Measurements from ENCODE around the gene SLC16A14. TPM values are rescaled to one million over a fixed set of nuclear protein-coding genes. Genes with fewer than 3 reads are reported as not detected.

The SLC16A14 gene
- total and polyA plus RNA-seq, 2 of the 8 experiments (the other 6 are each of a cell fraction or from before 2014, with no cell fraction given), result 2.1 to 3.0 TPM

GRCh38 chr2:230052299-230052698 is 16.4 kb downstream of the SLC16A14 start (continued):
- TF ChIP-seq, protein P1, sequence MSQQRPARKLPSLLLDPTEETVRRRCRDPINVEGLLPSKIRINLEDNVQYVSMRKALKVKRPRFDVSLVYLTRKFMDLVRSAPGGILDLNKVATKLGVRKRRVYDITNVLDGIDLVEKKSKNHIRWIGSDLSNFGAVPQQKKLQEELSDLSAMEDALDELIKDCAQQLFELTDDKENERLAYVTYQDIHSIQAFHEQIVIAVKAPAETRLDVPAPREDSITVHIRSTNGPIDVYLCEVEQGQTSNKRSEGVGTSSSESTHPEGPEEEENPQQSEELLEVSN (IDR thresholded peaks at IDR 0.05), result no peak
- no peak for TF ChIP-seq ASH2L (IDR thresholded peaks at IDR 0.05; ENCODE audit: low read length)
- TF ChIP-seq POLR2AphosphoS5 (IDR thresholded peaks at IDR 0.05; ENCODE audit: low read depth, low read length), result no peak
- no peak for TF ChIP-seq RBBP5 (IDR thresholded peaks at IDR 0.05; ENCODE audit: borderline replicate concordance, low read depth, low read length)
